Suprapubic skin (tissue), 4 donors: ENCODE measurements around the gene MAN2B2. TPM values are rescaled to one million over a fixed set of nuclear protein-coding genes. Genes with fewer than 3 reads are reported as not detected.

ENCODE experiments used
- DNase-seq, 2 donors: peaks; one replicate each; pipeline ENCODE4 v3.0.0-alpha.2; 2019; ENCODE audit warnings: low spot score in 2 of 2
- H3K27ac ChIP-seq: fragments of 200-600 bp; sonication (generic); one replicate; pipeline ENCODE4 v1.5.1; 2019
- H3K27me3 ChIP-seq: fragments of 200-600 bp; sonication (generic); one replicate; pipeline ENCODE4 v1.5.1; 2019
- H3K36me3 ChIP-seq: fragments of 200-600 bp; sonication (generic); one replicate; pipeline ENCODE4 v1.5.1; 2019
- H3K4me1 ChIP-seq: fragments of 200-600 bp; sonication (generic); one replicate; pipeline ENCODE4 v1.5.1; 2019
- H3K4me3 ChIP-seq: fragments of 200-600 bp; sonication (generic); one replicate; pipeline ENCODE4 v1.5.1; 2019; ENCODE audit warnings: mild to moderate bottlenecking
- H3K9me3 ChIP-seq: fragments of 200-600 bp; sonication (generic); one replicate; pipeline ENCODE4 v1.5.1; 2019
- EP300 ChIP-seq: sonication (generic); formaldehyde crosslinking; IDR thresholded peaks from one replicate; pipeline ENCODE4 v1.6.1; 2017; ENCODE audit warnings: antibody characterized with exemption
- POLR2A ChIP-seq, 2 donors: fragments of 450-650 bp; IDR thresholded peaks; one replicate each; pipeline ENCODE4 v1.6.1; 2017; ENCODE audit warnings: antibody characterized with exemption in 2 of 2, mild to moderate bottlenecking in 2 of 2, moderate library complexity in 2 of 2
- POLR2AphosphoS5 ChIP-seq, 3 donors: sonication (generic); formaldehyde crosslinking; IDR thresholded peaks; one replicate each; pipeline ENCODE4 v1.6.1; 2017; ENCODE audit warnings: antibody characterized with exemption in 3 of 3
- WGBS: methylation state at CpG from one replicate; pipeline ENCODE4 v1.1.5; 2018; 5-methylcytosine and 5-hydroxymethylcytosine counted together
- total RNA-seq, 4 donors: library from RNA; depleted of rRNA; stranded (reverse); fragments of >200 nt; gene quantifications; one replicate each; pipeline ENCODE4 v1.1.0, GENCODE V29; 2016
- TF ChIP-seq, protein P1 (sequence below), 2 donors: fragments of 200-600 bp in 1 of 2; fragments of 450-650 bp in 1 of 2; sonication (generic) in 1 of 2; IDR thresholded peaks; one replicate each; pipeline ENCODE4 v1.5.1; 2016 to 2019; ENCODE audit warnings: antibody characterized with exemption in 2 of 2, mild to moderate bottlenecking in 1 of 2, moderate library complexity in 1 of 2

Gene MAN2B2
- total RNA-seq, 4 donors from 2014 or later, result 19.6 to 27.9 (median 25.2) TPM

- H3K27ac ChIP-seq, result no peak overlapping the region
- no peak overlapping the region for H3K4me3 ChIP-seq
- no peaks in the 10 kb centered on the region for H3K9me3 ChIP-seq
- no peaks in the 10 kb centered on the region for H3K27me3 ChIP-seq
- WGBS, result 89% methylated on average over 12 of the region's 22 CpGs
- H3K36me3 ChIP-seq, result peaks cover 78% of the 10 kb centered on the region
- no peaks in the 10 kb centered on the region for H3K4me1 ChIP-seq
- DNase-seq, result no peak
- TF ChIP-seq EP300 (no peak), POLR2AphosphoS5 (IDR thresholded peaks at IDR 0.05) (no peak), POLR2A (IDR thresholded peaks at IDR 0.05) (no peak)
- TF ChIP-seq, protein P1, sequence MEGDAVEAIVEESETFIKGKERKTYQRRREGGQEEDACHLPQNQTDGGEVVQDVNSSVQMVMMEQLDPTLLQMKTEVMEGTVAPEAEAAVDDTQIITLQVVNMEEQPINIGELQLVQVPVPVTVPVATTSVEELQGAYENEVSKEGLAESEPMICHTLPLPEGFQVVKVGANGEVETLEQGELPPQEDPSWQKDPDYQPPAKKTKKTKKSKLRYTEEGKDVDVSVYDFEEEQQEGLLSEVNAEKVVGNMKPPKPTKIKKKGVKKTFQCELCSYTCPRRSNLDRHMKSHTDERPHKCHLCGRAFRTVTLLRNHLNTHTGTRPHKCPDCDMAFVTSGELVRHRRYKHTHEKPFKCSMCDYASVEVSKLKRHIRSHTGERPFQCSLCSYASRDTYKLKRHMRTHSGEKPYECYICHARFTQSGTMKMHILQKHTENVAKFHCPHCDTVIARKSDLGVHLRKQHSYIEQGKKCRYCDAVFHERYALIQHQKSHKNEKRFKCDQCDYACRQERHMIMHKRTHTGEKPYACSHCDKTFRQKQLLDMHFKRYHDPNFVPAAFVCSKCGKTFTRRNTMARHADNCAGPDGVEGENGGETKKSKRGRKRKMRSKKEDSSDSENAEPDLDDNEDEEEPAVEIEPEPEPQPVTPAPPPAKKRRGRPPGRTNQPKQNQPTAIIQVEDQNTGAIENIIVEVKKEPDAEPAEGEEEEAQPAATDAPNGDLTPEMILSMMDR (IDR thresholded peaks at IDR 0.05), result no peak
Measured at GRCh38 chr4:6594341-6594740, 19.4 kb downstream of the MAN2B2 start.

DNA sequence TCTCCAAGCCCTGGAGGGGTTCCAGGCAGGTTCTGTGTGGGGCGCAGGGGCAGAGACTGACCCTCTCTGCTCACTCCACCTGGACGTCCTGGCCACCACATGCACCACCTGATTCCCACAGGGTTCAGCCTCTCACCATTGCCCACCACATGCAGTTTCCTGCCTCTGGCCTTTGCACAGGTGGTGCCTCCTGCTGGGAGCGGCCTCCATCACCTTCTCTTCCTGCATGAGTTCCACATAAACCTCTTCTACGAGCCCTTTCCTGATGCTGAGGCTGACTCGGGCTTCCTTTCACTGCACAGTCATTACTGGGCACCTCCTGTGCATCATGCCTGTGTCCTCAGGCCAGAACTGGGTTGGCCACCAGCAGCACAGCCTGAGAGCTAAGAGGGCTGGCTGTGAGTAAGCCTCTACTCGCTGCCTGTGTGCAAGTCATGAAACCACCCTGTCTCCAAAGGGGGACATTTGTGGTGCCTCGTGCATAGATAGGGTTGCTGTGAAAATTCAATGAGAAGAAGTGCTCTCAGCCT is 19.9 kb downstream of the MAN2B2 start:
- Histone ChIP-seq H3K27ac (no peak overlapping the region), H3K9me3 (no peaks in the 10 kb centered on the region), H3K4me3 (no peak overlapping the region), H3K27me3 (no peaks in the 10 kb centered on the region), H3K36me3 (peaks cover 78% of the 10 kb centered on the region), H3K4me1 (no peaks in the 10 kb centered on the region)
- no peak for DNase-seq
- WGBS, result 96% methylated on average over 7 of the region's 7 CpGs
- TF ChIP-seq, protein P1 (IDR thresholded peaks at IDR 0.05), result no peak
- TF ChIP-seq EP300, result no peak
- no peak for TF ChIP-seq POLR2AphosphoS5 (IDR thresholded peaks at IDR 0.05)
- no peak for TF ChIP-seq POLR2A (IDR thresholded peaks at IDR 0.05)

DNA sequence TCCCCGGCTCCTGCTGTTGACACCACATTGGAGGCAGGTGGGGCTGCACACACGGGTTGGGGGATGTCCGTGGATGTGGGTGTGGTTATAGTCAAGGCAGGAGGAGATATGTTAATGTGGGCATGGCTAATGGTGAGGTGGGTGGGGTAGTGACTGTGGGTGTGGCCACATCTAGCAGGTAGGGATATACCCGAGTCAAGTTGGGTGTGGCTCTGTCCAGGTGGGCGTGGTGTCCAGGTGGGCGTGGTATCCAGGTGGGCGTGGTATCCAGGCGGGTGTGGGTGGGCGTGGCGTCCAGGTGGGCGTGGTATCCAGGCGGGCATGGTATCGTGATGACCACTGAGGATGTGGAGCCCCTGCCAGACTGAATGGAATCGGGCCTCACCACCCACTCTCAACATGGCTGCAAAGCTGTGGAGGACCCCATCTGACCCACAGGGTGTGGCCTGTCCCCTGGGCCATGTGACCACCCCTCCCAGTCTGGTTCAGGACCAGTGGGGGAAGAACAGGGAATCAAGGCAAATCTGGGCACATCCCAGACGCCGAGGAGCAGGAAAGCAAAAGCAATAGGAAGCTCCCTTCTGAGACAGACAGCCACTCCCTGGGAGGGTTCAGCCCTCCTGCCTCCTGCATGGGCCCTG is 21.0 kb downstream of the MAN2B2 start:
- Histone ChIP-seq H3K36me3 (peaks cover 81% of the 10 kb centered on the region), H3K27ac (no peak overlapping the region), H3K9me3 (no peaks in the 10 kb centered on the region), H3K4me1 (no peaks in the 10 kb centered on the region), H3K27me3 (no peaks in the 10 kb centered on the region), H3K4me3 (no peak overlapping the region)
- 59% methylated on average over 15 of the region's 16 CpGs for WGBS
- DNase-seq, result no peak
- TF ChIP-seq, protein P1 (IDR thresholded peaks at IDR 0.05), result no peak
- no peak for TF ChIP-seq POLR2AphosphoS5 (IDR thresholded peaks at IDR 0.05)
- no peak for TF ChIP-seq EP300
- TF ChIP-seq POLR2A (IDR thresholded peaks at IDR 0.05), result no peak

- H3K36me3 ChIP-seq, result peaks cover 82% of the 10 kb centered on the region
Measured at GRCh38 chr4:6596948-6597347, 22.0 kb downstream of the MAN2B2 start.

DNA sequence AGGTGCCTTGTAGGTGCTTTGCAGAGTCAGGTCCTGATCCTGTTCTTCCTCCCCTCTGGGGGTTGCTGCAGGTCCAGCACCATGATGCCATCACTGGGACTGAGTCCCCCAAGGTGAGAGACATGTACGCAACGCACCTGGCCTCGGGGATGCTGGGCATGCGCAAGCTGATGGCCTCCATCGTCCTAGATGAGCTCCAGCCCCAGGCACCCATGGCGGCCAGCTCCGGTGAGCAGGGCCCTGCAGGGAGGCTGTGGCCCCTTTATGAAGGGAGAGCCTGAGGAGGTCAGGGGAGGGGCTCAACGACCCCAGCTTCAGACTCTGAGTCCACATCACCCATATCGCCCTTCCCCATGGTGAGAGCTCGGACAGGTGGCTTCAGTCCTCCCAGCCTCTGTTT is 23.1 kb downstream of the MAN2B2 start:
- peaks cover 83% of the 10 kb centered on the region for H3K36me3 ChIP-seq
- no peak for TF ChIP-seq POLR2A (IDR thresholded peaks at IDR 0.05)
- TF ChIP-seq, protein P1 (IDR thresholded peaks at IDR 0.05), result no peak
- no peak for TF ChIP-seq EP300
- no peak for TF ChIP-seq POLR2AphosphoS5 (IDR thresholded peaks at IDR 0.05)

More at GRCh38 chr4:6596948-6597347, 22.0 kb downstream of the MAN2B2 start:
- H3K27ac ChIP-seq, result no peak overlapping the region
- no peak for DNase-seq
- H3K27me3 ChIP-seq, result no peaks in the 10 kb centered on the region
- H3K4me3 ChIP-seq, result no peak overlapping the region
- no peaks in the 10 kb centered on the region for H3K4me1 ChIP-seq
- H3K9me3 ChIP-seq, result no peaks in the 10 kb centered on the region
- 89% methylated on average over 12 of the region's 17 CpGs for WGBS
- TF ChIP-seq, protein P1 (IDR thresholded peaks at IDR 0.05), result no peak
- TF ChIP-seq EP300 (no peak), POLR2A (IDR thresholded peaks at IDR 0.05) (no peak), POLR2AphosphoS5 (IDR thresholded peaks at IDR 0.05) (no peak)

More for the DNA sequence above, 23.1 kb downstream of the MAN2B2 start:
- Histone ChIP-seq H3K9me3 (no peaks in the 10 kb centered on the region), H3K27me3 (no peaks in the 10 kb centered on the region), H3K4me3 (no peak overlapping the region), H3K27ac (no peak overlapping the region), H3K4me1 (no peaks in the 10 kb centered on the region)
- 95% methylated on average over 6 of the region's 10 CpGs for WGBS
- no peak for DNase-seq
